Fibroblast of skin of left biceps (primary cell): ENCODE data around the gene DENND6B.
A peak's percentile ranks its signal among the peaks of the same experiment; 100 is the strongest.
"Not testable (repeated sequence)": the region's sequence is repeated elsewhere in the genome, so short reads cannot be mapped to it uniquely, and the experiment has no call there.

Experiments
- DNase-seq, 2 experiments: peaks; one replicate each; pipeline ENCODE4 v3.0.0-alpha.2; 2013; ENCODE audit warnings: low read depth in 2 of 2

Gene DENND6B, protein sequence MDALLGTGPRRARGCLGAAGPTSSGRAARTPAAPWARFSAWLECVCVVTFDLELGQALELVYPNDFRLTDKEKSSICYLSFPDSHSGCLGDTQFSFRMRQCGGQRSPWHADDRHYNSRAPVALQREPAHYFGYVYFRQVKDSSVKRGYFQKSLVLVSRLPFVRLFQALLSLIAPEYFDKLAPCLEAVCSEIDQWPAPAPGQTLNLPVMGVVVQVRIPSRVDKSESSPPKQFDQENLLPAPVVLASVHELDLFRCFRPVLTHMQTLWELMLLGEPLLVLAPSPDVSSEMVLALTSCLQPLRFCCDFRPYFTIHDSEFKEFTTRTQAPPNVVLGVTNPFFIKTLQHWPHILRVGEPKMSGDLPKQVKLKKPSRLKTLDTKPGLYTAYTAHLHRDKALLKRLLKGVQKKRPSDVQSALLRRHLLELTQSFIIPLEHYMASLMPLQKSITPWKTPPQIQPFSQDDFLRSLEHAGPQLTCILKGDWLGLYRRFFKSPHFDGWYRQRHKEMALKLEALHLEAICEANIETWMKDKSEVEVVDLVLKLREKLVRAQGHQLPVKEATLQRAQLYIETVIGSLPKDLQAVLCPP

DNA sequence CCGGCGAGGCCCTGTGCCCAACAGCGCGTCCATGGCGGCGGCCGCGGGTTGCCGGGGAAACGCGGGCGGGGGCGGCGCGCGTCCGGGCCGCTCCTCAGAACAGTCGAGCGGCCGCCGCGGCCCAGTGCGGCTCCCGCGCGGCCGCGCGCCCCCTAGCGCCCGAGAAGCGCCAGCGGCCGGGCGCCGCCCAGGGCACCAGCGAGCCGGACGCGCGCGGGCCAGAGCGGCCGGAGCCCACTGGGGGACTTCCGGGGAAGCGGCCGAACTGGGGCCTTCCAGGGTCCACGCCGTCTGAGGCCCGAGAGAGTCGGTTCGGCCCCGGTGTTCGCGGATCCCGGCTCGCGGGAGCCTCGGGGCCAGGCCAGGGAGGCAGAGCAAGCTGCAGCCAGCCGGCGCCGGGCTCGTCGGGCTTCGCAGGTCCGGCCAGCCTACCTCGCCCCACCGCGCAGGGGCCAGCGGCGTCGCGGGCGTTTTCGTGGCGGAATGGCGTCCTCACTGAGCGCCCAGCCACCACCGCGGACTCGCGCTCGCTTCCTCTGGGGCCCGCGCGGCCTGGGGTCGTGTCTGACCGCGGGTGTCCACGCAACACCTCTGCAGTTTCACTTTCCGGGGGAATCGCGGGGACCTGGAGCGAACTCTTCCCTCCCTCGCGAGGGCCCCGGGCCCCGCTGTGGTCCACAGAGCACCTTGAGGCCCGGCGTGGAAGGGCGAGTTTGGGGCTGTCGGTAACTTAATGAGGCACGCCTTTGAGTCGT, at the start of gene DENND6B:
Gene DENND6B (minus strand): TSS at position 57 of the 755 bp plus-strand sequence. CDS start 24 bp downstream, at position 33.
- DNase-seq = peak in 1 of 2 experiments; percentile 40

DNA sequence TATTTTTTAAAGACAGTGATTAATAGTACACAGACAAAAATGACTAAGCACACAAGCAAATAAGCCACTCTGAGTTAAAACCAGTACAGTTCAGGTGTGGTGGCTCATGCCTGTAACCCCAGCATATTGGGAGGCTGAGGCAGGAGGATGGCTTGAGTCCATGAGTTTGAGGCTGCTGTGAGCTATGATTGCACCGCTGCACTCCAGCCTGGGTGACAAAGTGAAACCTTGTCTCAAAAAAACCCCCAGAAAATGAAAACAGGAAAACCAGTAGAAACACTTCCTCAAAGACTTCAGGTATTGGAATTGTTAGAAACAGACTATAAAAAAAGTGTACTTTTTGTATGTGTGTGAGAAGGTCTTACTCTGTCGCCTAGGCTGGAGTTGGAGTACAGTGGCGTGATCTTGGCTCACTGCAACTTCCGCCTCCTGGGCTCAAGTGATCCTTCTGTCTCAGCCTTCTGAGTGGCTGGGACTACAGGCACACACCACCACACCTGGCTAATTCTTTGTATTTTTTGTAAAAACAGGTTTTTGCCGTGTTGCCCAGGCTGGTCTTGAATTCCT, 49.4 kb upstream of the DENND6B start:
- DNase-seq = no peak

DNA sequence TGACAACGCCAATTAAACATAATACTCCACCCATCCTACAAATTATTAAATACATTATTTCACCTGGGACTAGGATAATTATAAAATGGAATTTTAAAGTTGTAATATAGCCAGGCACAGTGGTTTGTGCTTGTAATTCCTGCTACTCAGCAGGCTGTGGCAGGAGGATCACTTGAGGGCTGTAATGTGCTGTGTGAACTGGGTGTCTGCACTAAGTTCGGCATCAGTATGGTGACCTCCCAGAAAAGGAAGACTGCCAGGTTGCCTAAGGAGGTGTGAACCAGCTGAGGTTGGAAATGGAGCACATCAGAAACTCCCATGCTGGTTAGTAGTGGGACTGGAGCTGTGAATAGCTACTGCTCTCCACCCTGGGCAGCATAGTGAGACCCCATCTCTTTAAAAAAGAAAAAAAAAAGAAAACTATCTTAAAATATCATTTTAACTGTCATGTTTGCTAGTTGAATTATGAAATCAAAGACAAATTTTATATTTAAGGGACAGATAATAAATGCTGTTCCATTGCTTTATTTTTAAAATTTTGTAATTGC, 44.4 kb upstream of the DENND6B start:
- no peak for DNase-seq

DNA sequence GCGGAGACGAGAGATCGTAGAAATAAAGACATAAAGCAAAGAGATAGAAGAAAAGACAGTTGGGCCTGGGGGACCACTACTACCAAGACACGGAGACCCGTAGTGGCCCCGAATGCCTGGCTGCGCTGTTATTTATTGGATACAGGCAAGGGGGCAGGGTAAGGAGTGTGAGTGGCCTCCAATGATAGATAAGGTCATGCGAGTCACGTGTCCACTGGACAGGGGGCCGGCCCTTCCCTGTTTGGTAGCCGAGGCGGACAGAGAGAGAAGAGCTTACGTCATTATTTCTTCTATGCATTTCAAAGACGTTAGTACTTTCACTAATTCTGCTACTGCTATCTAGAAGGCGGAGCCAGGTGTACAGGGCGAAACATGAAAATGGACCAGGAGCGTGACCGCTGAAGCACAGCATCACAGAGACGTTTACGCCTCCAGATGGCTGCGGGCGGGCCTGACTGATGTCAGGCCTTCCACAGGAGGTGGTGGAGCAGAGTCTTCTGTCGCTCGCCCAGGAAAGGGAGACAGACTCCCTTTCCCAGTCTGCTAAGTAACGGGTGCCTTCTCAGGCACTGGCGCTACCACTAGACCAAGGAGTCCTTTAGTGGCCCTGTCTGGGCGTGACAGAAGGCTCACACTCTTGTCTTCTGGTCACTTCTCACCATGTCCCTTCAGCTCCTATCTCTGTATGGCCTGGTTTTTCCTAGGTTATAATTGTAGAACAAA, 41.1 kb upstream of the DENND6B start:
- DNase-seq = no peak

DNA sequence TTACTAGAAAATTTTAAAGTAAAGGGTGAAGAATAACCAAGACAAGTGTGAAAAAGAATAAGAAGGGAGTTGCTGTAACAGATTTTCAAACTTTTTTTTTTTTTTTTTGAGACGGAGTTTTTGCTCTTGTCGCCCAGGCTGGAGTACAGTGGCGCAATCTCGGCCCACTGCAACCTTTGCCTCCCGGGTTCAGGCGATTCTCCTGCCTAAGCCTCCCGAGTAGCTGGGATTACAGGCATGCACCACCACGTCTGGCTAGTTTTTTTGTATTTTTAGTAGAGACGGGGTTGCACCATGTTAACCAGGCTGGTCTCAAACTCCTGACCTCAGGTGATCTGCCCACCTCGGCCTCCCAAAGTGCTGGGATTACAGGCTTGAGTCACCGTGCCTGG, 37.0 kb upstream of the DENND6B start:
- not testable (repeated sequence) for DNase-seq

DNA sequence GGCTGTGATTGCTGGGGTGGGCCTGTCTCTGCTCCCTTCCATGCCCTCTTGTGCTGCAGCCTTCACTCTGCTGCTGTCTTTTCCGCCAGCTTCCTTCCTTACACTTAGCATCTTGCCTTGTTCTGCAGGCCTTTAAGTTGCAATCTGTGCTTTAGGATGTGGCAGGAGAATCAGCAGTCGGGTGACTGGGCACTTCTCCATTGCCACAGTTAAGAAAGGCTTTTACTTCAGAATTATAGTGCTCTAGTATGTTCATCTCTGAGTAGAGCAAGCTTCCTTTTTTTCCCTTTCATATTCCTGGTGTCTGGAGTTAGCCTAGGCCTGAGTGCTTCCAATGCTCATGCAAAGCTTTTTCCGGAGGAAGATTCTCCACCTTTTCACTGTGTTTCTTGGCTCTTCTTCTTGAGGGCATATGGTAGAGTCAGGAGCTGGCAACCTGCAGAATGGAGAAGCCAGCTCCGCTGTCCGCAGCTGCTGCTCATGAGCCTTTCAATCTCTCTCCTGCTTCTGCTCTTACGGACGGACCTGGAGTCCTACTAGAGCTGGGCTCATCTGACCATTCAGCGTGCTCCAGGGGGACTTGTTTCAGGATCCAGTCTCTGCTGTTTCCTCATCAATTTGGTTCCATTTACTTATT, 36.5 kb upstream of the DENND6B start:
- DNase-seq = no peak

DNA sequence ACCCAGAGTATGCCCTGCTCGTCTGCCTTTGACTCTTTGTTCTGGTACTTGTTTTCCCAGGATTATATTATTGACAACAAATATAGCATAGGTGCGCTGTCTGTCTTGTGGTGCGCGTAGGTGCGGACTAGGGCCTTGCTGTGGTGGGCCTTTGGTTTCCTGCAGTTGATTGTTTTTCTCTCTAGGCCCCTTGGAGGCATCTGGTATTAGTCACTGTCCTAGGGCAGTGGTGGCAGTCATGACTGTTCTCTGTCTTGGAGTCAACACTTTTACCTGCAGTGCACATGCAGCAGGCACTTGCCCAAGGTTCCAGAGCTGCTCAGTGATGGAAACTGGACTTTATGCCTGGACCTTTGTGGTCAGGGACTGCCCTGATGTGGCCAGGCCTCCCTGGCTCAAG, 34.9 kb upstream of the DENND6B start:
- DNase-seq = no peak

DNA sequence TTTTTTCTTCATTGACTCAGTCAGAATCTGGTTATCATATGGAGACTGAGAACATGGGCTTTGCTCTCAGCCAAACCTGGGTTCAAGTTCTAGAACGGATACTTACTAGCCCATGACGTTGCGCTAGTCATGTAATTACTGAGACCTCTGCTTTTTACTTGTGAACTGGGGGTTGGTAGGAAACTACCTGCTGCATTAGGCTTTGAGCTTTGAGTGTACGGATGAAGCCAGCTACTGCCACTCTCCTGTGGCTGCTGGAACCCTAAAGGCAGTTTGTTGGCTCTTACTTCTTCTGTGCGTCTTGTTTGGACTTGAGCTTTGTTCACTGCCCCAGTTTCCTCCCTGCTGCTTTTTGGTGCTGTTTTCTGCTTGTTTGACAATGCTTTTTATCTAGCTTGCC, 34.4 kb upstream of the DENND6B start:
- DNase-seq = no peak

DNA sequence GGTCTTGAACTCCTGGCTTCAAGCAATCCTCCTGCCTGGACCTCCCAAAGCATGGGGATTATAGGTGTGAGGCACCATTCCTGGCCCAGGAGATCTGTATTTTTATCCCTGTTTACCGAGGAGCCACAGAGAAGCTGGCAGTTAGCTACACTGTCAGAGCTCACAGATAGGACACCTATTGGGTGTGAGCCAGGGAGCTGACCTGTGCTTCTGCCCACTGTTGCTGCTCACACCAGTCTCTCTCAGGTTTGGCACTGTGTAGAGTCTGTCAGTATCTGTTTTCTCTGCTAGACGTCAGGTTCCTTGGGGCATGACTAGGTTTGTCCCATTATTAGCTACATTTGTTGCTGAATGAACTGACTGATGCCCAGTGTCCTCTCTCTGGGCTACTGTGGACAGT, 33.8 kb upstream of the DENND6B start:
- no peak for DNase-seq

DNA sequence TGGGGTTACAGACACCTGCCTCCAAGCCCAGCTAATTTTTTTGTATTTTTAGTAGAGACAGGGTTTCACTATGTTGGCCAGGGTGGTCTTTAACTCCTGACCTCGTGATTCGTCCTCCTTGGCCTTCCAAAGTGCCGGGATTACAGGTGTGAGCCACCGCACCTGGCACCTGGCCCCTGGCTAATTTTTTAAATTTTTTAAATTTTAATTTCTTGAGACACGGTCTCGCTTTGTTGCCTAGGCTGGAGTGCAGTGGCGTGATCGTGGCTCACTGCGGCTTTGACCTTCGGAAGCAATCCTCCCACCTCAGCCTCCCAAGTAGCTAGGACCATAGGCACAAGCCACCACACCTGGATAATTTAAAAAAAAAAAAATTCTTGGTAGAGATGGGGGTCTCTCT, 30.9 kb upstream of the DENND6B start:
- DNase-seq = no peak

DNA sequence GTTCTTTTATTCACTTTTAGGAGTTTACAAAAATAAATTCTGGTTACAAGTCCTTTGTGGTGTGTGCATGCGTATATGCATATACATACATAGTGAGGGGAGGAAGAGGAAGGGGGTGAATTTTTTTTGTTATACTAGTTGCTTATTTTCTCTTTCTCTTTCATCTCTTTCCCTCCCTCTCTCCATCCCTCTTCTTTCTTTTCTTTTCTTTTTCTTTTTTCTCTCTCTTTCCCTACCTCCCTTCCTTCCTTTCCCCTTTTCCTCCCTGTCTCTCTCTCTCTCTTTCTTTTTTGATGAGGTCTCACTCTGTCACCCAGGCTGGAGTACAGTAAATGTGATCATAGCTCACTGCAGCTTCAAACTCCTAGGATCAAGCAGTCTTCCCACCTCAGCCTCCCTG, 30.4 kb upstream of the DENND6B start:
- no peak for DNase-seq

DNA sequence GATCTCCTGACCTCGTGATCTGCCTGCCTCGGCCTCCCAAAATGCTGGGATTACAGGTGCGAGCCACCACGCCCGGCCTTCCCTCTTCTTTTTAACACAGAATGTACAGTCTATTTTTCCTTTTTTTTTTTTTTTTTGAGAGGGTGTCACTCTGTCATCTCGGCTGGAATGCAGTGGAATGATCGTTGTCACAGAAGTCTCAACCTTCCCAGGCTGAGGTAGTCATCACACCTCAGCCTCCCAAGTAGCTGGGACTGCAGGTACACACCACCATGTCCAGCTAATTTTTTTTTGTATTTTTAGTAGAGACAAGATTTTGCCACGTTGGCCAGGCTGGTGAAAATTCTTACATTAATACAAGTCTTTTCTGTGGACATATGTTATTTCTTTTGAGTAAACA, 29.4 kb upstream of the DENND6B start:
- DNase-seq = no peak

DNA sequence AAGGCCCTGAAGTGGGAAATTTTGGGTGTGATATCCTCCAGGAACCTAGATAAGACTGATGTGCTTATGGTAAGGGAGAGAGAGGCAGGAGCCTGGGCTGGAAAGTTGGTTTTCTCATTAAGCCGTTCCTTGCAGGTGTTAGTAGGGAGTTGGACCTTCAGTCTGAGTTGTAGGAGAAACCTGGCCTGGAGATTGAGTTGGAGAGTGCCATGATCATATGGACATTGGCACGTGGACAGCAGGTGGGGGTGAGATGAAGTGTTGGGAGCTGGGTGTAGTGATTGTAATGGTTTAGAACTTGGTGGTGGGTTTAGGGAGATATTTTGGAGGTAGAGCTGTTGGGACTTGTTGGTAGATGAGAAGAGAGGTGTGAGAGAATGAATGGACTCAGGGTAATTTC, 21.2 kb upstream of the DENND6B start:
- DNase-seq = no peak

DNA sequence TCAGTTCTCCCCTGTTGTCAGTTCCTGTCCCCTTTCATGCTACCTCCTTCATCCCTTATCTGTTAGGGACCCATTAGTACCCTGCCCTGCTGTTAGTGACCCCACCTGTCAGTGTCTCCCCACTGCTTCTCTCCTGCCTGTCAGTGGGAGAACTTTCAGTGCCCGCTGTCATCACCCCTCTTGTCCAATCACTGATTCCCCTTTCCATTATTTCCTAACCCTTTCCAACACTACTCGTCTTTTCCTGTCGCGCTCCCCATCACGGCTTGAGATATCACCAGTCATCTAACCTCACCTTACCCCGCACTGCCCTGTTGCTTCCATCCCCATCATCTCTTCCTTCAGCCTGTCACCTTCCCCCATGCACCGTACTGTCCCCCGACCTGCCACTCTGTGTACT, 20.3 kb upstream of the DENND6B start:
- no peak for DNase-seq

DNA sequence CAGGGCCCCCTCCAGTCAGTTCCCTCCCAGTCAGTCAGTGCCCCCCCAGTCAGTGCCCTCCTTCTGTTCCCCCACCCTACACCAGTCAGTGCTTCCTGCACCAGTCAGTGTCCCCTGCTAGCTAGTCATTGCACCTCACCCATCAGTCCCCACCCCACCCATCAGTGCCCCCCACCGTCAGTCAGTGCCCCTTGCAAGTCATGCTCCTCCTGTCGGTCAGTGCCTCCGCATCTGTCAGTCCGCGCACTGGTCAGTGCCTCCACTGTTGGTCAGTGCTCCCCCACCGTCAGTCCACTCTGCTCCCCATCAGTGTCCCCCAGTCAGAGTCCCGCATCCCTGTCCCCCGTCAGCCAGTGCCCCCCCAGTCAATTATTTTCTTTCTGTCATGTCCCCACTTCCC, 19.7 kb upstream of the DENND6B start:
- DNase-seq = no peak

DNA sequence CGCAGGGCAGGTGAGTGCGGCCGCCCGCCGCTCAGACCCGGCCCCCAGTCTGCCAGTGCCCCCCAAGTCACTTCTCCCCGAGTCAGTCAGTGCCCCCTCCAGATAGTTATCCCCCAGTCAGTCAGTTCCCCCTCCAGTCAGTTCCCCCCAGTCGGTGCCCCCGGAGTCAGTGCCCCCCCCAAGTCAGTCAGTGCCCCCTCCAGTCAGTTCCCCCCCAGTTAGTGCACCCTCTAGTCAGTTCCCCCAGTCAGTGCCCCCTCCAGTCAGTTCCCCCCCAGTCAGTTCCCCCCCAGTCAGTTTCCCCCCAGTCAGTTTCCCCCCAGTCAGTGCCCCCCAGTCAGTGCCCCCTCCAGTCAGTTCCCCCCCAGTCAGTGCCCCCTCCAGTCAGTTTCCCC, 16.7 kb upstream of the DENND6B start:
- DNase-seq = no peak

DNA sequence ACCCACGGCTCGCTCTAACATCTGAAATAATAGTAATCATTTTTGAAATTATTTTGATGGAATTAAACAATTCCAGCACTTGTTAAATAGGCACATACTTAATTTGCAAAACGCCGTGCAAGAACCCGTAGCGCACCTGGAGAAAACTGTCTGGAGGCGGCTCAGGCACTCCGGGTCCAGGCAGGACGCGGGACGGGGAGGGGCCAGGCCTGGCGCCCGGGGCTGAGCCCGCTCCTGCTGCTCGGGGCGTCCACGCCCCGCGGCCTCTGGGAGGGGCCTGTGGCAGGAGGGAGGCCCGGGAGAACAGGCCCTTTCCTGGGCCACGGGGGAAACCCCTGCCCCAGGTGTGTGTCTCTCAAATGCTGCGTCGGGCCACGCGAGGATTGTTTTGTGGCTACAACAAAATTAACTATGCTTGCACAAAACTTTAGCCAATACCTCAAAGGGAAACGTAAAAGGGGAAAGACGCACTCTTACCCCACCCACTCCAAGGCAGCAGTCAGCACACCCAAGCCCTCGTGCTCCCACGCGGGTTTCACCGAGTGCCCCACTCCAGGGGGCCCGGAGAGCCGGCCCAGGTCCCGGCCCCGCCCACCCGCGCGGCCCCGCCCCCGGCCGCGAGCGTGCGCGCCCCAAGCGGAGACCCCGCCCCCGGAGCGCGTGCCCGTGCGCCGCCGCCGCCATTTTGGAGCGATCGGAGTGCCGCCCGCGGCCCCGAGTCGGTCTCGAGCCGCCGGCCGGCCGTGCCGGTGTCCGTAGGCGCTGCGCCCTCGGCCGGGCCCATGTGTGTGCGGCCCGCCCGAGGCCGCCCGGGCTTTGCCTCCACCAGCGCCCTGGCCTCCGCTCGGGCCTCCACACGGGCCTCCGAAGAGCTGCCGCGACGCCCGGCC, 16.1 kb upstream of the DENND6B start, which contains the start of gene PPP6R2:
Gene PPP6R2 (plus strand): TSS at position 677 of the 890 bp plus-strand sequence. CDS start 50,582 bp downstream, outside the sequence.
- no peak for DNase-seq

DNA sequence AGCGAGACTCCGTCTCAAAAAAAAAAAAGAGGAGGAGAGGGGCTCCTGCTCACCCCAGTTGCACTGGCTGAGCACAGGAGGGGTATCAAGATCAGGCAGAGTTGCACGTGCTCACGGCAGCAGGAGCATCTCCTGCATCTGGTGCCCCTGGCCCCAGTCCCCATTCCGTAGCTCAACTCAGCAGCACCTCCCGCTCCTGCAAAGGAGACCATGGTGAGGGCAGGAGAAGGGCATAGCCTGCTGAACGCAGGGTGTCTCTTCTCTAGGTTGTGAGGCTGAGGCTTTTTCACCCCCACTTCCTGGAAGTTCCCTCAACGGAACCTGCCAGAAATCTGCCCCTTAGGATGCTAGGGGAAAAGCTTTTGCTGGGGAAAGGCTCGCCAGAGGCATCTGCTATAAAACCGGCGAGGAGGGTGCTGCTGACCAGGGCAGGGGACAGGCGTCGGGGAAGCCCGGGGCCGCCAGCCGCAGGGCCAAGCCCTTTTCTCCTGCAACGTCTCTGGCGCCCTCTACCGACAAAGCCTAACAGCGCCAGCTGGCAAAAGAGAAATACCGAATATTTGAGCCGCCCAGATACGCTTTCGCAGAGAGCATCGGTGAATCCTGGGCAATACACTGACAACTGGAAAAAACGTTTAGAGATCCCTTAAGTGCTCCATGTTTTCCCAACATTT, 15.3 kb upstream of the DENND6B start:
- DNase-seq = peak in 1 of 2 experiments; percentile 51
